Measurements from ENCODE around the gene SLC45A1. TPM values are rescaled to one million over a fixed set of nuclear protein-coding genes. Genes with fewer than 3 reads are reported as not detected.

The SLC45A1 gene
- total RNA-seq, 2 donors from 2014 or later, result 0.65 to 0.70 TPM

GRCh38 chr1:8293641-8294169, 24.2 kb upstream of the SLC45A1 start:
- DNase-seq (no peak), ATAC-seq (no peak)
- H3K4me3 Mint-ChIP-seq, result no peak overlapping the region
- no peak overlapping the region for H3K27ac Mint-ChIP-seq
- H3K27me3 Mint-ChIP-seq, result peaks cover 15% of the 10 kb centered on the region
- H3K36me3 Mint-ChIP-seq (ENCODE audit: low read depth), result no peaks in the 10 kb centered on the region
- no peaks in the 10 kb centered on the region for H3K4me1 Mint-ChIP-seq
- no peaks in the 10 kb centered on the region for H3K9me3 ChIP-seq (ENCODE audit: control insufficient read depth, low read length, poor library complexity, severe bottlenecking)

- DNase-seq, result no peak
- ATAC-seq, result no peak
- H3K9me3 ChIP-seq (ENCODE audit: control insufficient read depth, low read length, poor library complexity, severe bottlenecking), result no peaks in the 10 kb centered on the region
- H3K4me1 Mint-ChIP-seq, result no peaks in the 10 kb centered on the region
- H3K27me3 Mint-ChIP-seq, result peaks cover 15% of the 10 kb centered on the region
- H3K36me3 Mint-ChIP-seq (ENCODE audit: low read depth), result no peaks in the 10 kb centered on the region
- H3K4me3 Mint-ChIP-seq, result no peak overlapping the region
- no peak overlapping the region for H3K27ac Mint-ChIP-seq
These were observed 23.7 kb upstream of the SLC45A1 start for GRCh38 chr1:8294170-8294697.

GRCh38 chr1:8297245-8297644, 20.7 kb upstream of the SLC45A1 start:
- H3K4me1 Mint-ChIP-seq, result peaks cover 4% of the 10 kb centered on the region
- no peak overlapping the region for H3K4me3 Mint-ChIP-seq
- H3K27me3 Mint-ChIP-seq, result peaks cover 23% of the 10 kb centered on the region
- DNase-seq, result no peak
- ATAC-seq, result no peak
- no peak overlapping the region for H3K27ac Mint-ChIP-seq
- no peaks in the 10 kb centered on the region for H3K9me3 ChIP-seq (ENCODE audit: control insufficient read depth, low read length, poor library complexity, severe bottlenecking)
- no peaks in the 10 kb centered on the region for H3K36me3 Mint-ChIP-seq (ENCODE audit: low read depth)

- ATAC-seq (no peak), DNase-seq (no peak)
- Mint-ChIP-seq H3K4me1 (peaks cover 4% of the 10 kb centered on the region), H3K27ac (no peak overlapping the region), H3K4me3 (no peak overlapping the region), H3K36me3 (ENCODE audit: low read depth) (peaks cover 2% of the 10 kb centered on the region), H3K27me3 (peaks cover 33% of the 10 kb centered on the region)
- H3K9me3 ChIP-seq (ENCODE audit: control insufficient read depth, low read length, poor library complexity, severe bottlenecking), result no peaks in the 10 kb centered on the region
These were observed 18.0 kb upstream of the SLC45A1 start for GRCh38 chr1:8299963-8300362.

- ATAC-seq, result no peak
- H3K4me3 Mint-ChIP-seq, result no peak overlapping the region
- peaks cover 4% of the 10 kb centered on the region for H3K4me1 Mint-ChIP-seq
- peaks cover 2% of the 10 kb centered on the region for H3K36me3 Mint-ChIP-seq (ENCODE audit: low read depth)
- no peak for DNase-seq
- H3K27me3 Mint-ChIP-seq, result peaks cover 32% of the 10 kb centered on the region
- no peak overlapping the region for H3K27ac Mint-ChIP-seq
- H3K9me3 ChIP-seq (ENCODE audit: control insufficient read depth, low read length, poor library complexity, severe bottlenecking), result no peaks in the 10 kb centered on the region
These were observed 15.6 kb upstream of the SLC45A1 start for GRCh38 chr1:8302081-8302956.

GRCh38 chr1:8303141-8303540, 14.8 kb upstream of the SLC45A1 start:
- no peak overlapping the region for H3K27ac Mint-ChIP-seq
- no peak for ATAC-seq
- H3K4me3 Mint-ChIP-seq, result no peak overlapping the region
- H3K27me3 Mint-ChIP-seq, result peaks cover 31% of the 10 kb centered on the region
- DNase-seq, result no peak
- peaks cover 4% of the 10 kb centered on the region for H3K4me1 Mint-ChIP-seq
- peaks cover 2% of the 10 kb centered on the region for H3K36me3 Mint-ChIP-seq (ENCODE audit: low read depth)
- no peaks in the 10 kb centered on the region for H3K9me3 ChIP-seq (ENCODE audit: control insufficient read depth, low read length, poor library complexity, severe bottlenecking)

GRCh38 chr1:8303876-8304275, 14.0 kb upstream of the SLC45A1 start:
- peaks cover 4% of the 10 kb centered on the region for H3K4me1 Mint-ChIP-seq
- H3K4me3 Mint-ChIP-seq, result no peak overlapping the region
- DNase-seq, result no peak
- H3K27me3 Mint-ChIP-seq, result peaks cover 31% of the 10 kb centered on the region
- peaks cover 2% of the 10 kb centered on the region for H3K36me3 Mint-ChIP-seq (ENCODE audit: low read depth)
- no peaks in the 10 kb centered on the region for H3K9me3 ChIP-seq (ENCODE audit: control insufficient read depth, low read length, poor library complexity, severe bottlenecking)
- no peak overlapping the region for H3K27ac Mint-ChIP-seq
- no peak for ATAC-seq

GRCh38 chr1:8307628-8308027, 10.3 kb upstream of the SLC45A1 start:
- no peaks in the 10 kb centered on the region for H3K9me3 ChIP-seq (ENCODE audit: control insufficient read depth, low read length, poor library complexity, severe bottlenecking)
- Mint-ChIP-seq H3K4me3 (no peak overlapping the region), H3K4me1 (no peaks in the 10 kb centered on the region), H3K36me3 (ENCODE audit: low read depth) (peaks cover 2% of the 10 kb centered on the region), H3K27me3 (peaks cover 20% of the 10 kb centered on the region), H3K27ac (no peak overlapping the region)
- ATAC-seq, result no peak
- DNase-seq, result no peak

GRCh38 chr1:8311068-8311718, 6.7 kb upstream of the SLC45A1 start:
- Mint-ChIP-seq H3K4me1 (peaks cover 6% of the 10 kb centered on the region), H3K27ac (no peak overlapping the region), H3K36me3 (ENCODE audit: low read depth) (no peaks in the 10 kb centered on the region), H3K4me3 (no peak overlapping the region), H3K27me3 (peaks cover 32% of the 10 kb centered on the region)
- no peaks in the 10 kb centered on the region for H3K9me3 ChIP-seq (ENCODE audit: control insufficient read depth, low read length, poor library complexity, severe bottlenecking)
- ATAC-seq, result no peak
- DNase-seq, result no peak

- DNase-seq (no peak), ATAC-seq (no peak)
- H3K27ac Mint-ChIP-seq, result no peak overlapping the region
- no peaks in the 10 kb centered on the region for H3K9me3 ChIP-seq (ENCODE audit: control insufficient read depth, low read length, poor library complexity, severe bottlenecking)
- H3K27me3 Mint-ChIP-seq, result peaks cover 41% of the 10 kb centered on the region
- peaks cover 9% of the 10 kb centered on the region for H3K4me1 Mint-ChIP-seq
- H3K36me3 Mint-ChIP-seq (ENCODE audit: low read depth), result no peaks in the 10 kb centered on the region
- H3K4me3 Mint-ChIP-seq, result no peak overlapping the region
These were observed 5.4 kb upstream of the SLC45A1 start for GRCh38 chr1:8312235-8313218.

- no peak for ATAC-seq
These were observed 4.7 kb upstream of the SLC45A1 start for GRCh38 chr1:8313231-8313630.

GRCh38 chr1:8314346-8315280, 3.3 kb upstream of the SLC45A1 start:
- ATAC-seq, result peak; percentile 40
- H3K4me3 Mint-ChIP-seq, result peak overlapping the region; percentile 50

More at GRCh38 chr1:8313231-8313630, 4.7 kb upstream of the SLC45A1 start:
- peaks cover 10% of the 10 kb centered on the region for H3K4me1 Mint-ChIP-seq
- no peaks in the 10 kb centered on the region for H3K9me3 ChIP-seq (ENCODE audit: control insufficient read depth, low read length, poor library complexity, severe bottlenecking)
- H3K27ac Mint-ChIP-seq, result no peak overlapping the region
- H3K4me3 Mint-ChIP-seq, result no peak overlapping the region
- H3K36me3 Mint-ChIP-seq (ENCODE audit: low read depth), result no peaks in the 10 kb centered on the region
- H3K27me3 Mint-ChIP-seq, result peaks cover 41% of the 10 kb centered on the region
- DNase-seq, result no peak

More at GRCh38 chr1:8314346-8315280, 3.3 kb upstream of the SLC45A1 start:
- DNase-seq, result peak in 2 of 3 donors; percentile 27 to 33
- peaks cover 41% of the 10 kb centered on the region for H3K27me3 Mint-ChIP-seq
- H3K4me1 Mint-ChIP-seq, result peaks cover 10% of the 10 kb centered on the region
- H3K36me3 Mint-ChIP-seq (ENCODE audit: low read depth), result no peaks in the 10 kb centered on the region
- H3K9me3 ChIP-seq (ENCODE audit: control insufficient read depth, low read length, poor library complexity, severe bottlenecking), result no peaks in the 10 kb centered on the region
- H3K27ac Mint-ChIP-seq, result peak overlapping the region; percentile 29
